H1 (cell line): Measurements from ENCODE around the gene TFB1M. TPM values are rescaled to one million over a fixed set of nuclear protein-coding genes. Genes with fewer than 3 reads are reported as not detected.

Experiments
- CTCF ChIA-PET: fragments of 300-600 bp; sonication (Branson Sonifier 250); formaldehyde crosslinking; loops from one replicate; lab custom pipeline; 2021; ENCODE audit not compliant: partially characterized antibody; lab: Charles Lee
- POLR2A ChIA-PET: fragments of 300-600 bp; sonication (Branson Sonifier 250); formaldehyde crosslinking; loops from one replicate; lab custom pipeline; 2021; ENCODE audit warnings: inconsistent platforms; ENCODE audit not compliant: partially characterized antibody; lab: Charles Lee
- DNase-seq, 2 experiments: peaks; one replicate each; pipeline versions ENCODE4 v3.0.0 to v3.0.0-alpha.2; 2010 to 2022; ENCODE audit warnings: low spot score in 2 of 2, low read depth in 1 of 2, mixed read lengths in 1 of 2
- FAIRE-seq: peaks from 2 replicates; lab custom pipeline; 2011; peaks lifted over from hg19 to GRCh38; lab: Jason Lieb, UNC
- H2AFZ ChIP-seq: 2 replicates; pipeline ENCODE4 v1.8.1; 2012; ENCODE audit warnings: low read length, inconsistent platforms
- H2AK5ac ChIP-seq: 2 replicates; pipeline ENCODE4 v1.6.1; 2013; ENCODE audit warnings: low read depth, low read length
- H2BK120ac ChIP-seq: replicated peaks from 2 replicates; pipeline ENCODE3; 2013; ENCODE audit warnings: low read depth, low read length, inconsistent platforms
- H2BK12ac ChIP-seq: 2 replicates; pipeline ENCODE4 v1.6.1; 2013; ENCODE audit warnings: low read depth, low read length
- H2BK15ac ChIP-seq: 2 replicates; pipeline ENCODE4 v1.6.1; 2013; ENCODE audit warnings: low read length
- H2BK20ac ChIP-seq: 2 replicates; pipeline ENCODE4 v1.6.1; 2013; ENCODE audit warnings: low read length
- H2BK5ac ChIP-seq: 2 replicates; pipeline ENCODE4 v1.6.1; 2013; ENCODE audit warnings: low read depth, low read length
- H3K14ac ChIP-seq: 2 replicates; pipeline ENCODE4 v1.6.1; 2013; ENCODE audit warnings: inconsistent platforms; ENCODE audit not compliant: insufficient read length
- H3K18ac ChIP-seq: 2 replicates; pipeline ENCODE4 v1.6.1; 2013; ENCODE audit warnings: low read length; ENCODE audit errors: extremely low read depth
- H3K23ac ChIP-seq: 2 replicates; pipeline ENCODE4 v1.6.1; 2013; ENCODE audit warnings: inconsistent platforms; ENCODE audit not compliant: insufficient read length
- H3K23me2 ChIP-seq: 2 replicates; pipeline ENCODE4 v1.6.1; 2013; ENCODE audit warnings: low read depth, low read length
- H3K27ac ChIP-seq: 2 replicates; pipeline ENCODE4 v1.6.1; 2011; ENCODE audit warnings: low read depth, low read length, inconsistent platforms
- H3K27me3 ChIP-seq, 4 experiments: replicated peaks in 1 of 4; 1 replicate in 1 of 4; 2 replicates in 3 of 4; pipeline versions ENCODE4 v1.6.1 to v1.8.1; 2011 to 2013; ENCODE audit warnings: low read length in 3 of 4, mild to moderate bottlenecking in 3 of 4, inconsistent platforms in 2 of 4, mixed read lengths in 2 of 4, moderate library complexity in 1 of 4; ENCODE audit not compliant: control insufficient read depth in 3 of 4, insufficient read depth in 3 of 4; ENCODE audit errors: extremely low read depth in 1 of 4
- H3K36me3 ChIP-seq, 4 experiments: 2 replicates each; pipeline versions ENCODE4 v1.6.1 to v1.8.1; 2011 to 2013; ENCODE audit warnings: mild to moderate bottlenecking in 4 of 4, low read length in 3 of 4, moderate library complexity in 2 of 4, control low read depth in 1 of 4, inconsistent platforms in 1 of 4; ENCODE audit not compliant: insufficient read depth in 4 of 4, control insufficient read depth in 2 of 4
- H3K4ac ChIP-seq: replicated peaks from 2 replicates; pipeline ENCODE3; 2013; ENCODE audit warnings: low read length, low read depth, mixed read lengths, inconsistent platforms; ENCODE audit not compliant: insufficient read length
- H3K4me1 ChIP-seq, 4 experiments: replicated peaks in 1 of 4; 1 replicate in 1 of 4; 2 replicates in 3 of 4; pipeline versions ENCODE4 v1.6.1 to v1.8.1; 2011 to 2013; ENCODE audit warnings: low read length in 3 of 4, inconsistent platforms in 2 of 4, mixed read lengths in 1 of 4; ENCODE audit not compliant: insufficient read depth in 4 of 4, control insufficient read depth in 3 of 4
- H3K4me2 ChIP-seq, 2 experiments: 2 replicates each; pipeline versions ENCODE4 v1.6.1 to v1.8.1; 2011 to 2013; ENCODE audit warnings: low read depth in 2 of 2, low read length in 2 of 2, control low read depth in 1 of 2, inconsistent platforms in 1 of 2, mild to moderate bottlenecking in 1 of 2; ENCODE audit not compliant: insufficient read depth in 1 of 2
- H3K4me3 ChIP-seq, 4 experiments: fragments of 200-600, 300-600 bp in 1 of 4; sonication (generic), shearing (Covaris generic), sonication (Bioruptor Twin) in 1 of 4; 2 replicates each; pipeline versions ENCODE4 v1.5.1 to v1.8.1; 2011 to 2016; ENCODE audit warnings: low read length in 4 of 4, low read depth in 3 of 4, control low read depth in 2 of 4, inconsistent platforms in 2 of 4, mild to moderate bottlenecking in 2 of 4, mixed read lengths in 1 of 4, moderate library complexity in 1 of 4; ENCODE audit not compliant: insufficient read depth in 2 of 4; ENCODE audit errors: extremely low read depth in 1 of 4
- H3K56ac ChIP-seq: replicated peaks from 2 replicates; pipeline ENCODE3; 2013; ENCODE audit warnings: low read depth, mild to moderate bottlenecking, mixed read lengths, low read length, inconsistent platforms; ENCODE audit not compliant: insufficient read length
- H3K79me1 ChIP-seq: 2 replicates; pipeline ENCODE4 v1.6.1; 2013; ENCODE audit warnings: low read depth, low read length, control low read depth
- H3K79me2 ChIP-seq, 2 experiments: 2 replicates each; pipeline versions ENCODE4 v1.6.1 to v1.8.1; 2012 to 2013; ENCODE audit warnings: low read length in 2 of 2, mild to moderate bottlenecking in 2 of 2, inconsistent platforms in 1 of 2; ENCODE audit not compliant: insufficient read depth in 2 of 2, control insufficient read depth in 1 of 2
- H3K9ac ChIP-seq, 4 experiments: replicated peaks in 1 of 4; 1 replicate in 1 of 4; 2 replicates in 3 of 4; pipeline versions ENCODE4 v1.6.1 to v1.8.1; 2011 to 2013; ENCODE audit warnings: low read depth in 3 of 4, low read length in 3 of 4, control low read depth in 2 of 4, mild to moderate bottlenecking in 2 of 4, moderate library complexity in 2 of 4, inconsistent platforms in 1 of 4; ENCODE audit errors: extremely low read depth in 1 of 4
- H3K9me3 ChIP-seq, 2 experiments: 2 replicates each; pipeline versions ENCODE4 v1.6.1 to v1.8.1; 2012 to 2013; ENCODE audit warnings: mild to moderate bottlenecking in 2 of 2, moderate library complexity in 2 of 2, control low read depth in 1 of 2, inconsistent platforms in 1 of 2, low read depth in 1 of 2, low read length in 1 of 2, mixed read lengths in 1 of 2; ENCODE audit not compliant: insufficient read depth in 2 of 2
- H4K20me1 ChIP-seq, 2 experiments: replicated peaks in 1 of 2; 2 replicates each; pipeline versions ENCODE3 to v1.8.1; 2011 to 2013; ENCODE audit warnings: inconsistent platforms in 2 of 2, low read length in 2 of 2, mild to moderate bottlenecking in 1 of 2; ENCODE audit not compliant: insufficient read depth in 2 of 2, control insufficient read depth in 1 of 2
- H4K5ac ChIP-seq: 2 replicates; pipeline ENCODE4 v1.6.1; 2013; ENCODE audit warnings: low read length, low read depth, mixed read lengths, inconsistent platforms; ENCODE audit not compliant: insufficient read length
- H4K8ac ChIP-seq: 2 replicates; pipeline ENCODE4 v1.8.0; 2013; ENCODE audit warnings: mild to moderate bottlenecking, moderate library complexity, low read length, inconsistent platforms; ENCODE audit not compliant: insufficient read depth; ENCODE audit errors: extremely low read depth
- H4K91ac ChIP-seq: replicated peaks from 2 replicates; pipeline ENCODE3; 2013; ENCODE audit warnings: low read length, mixed read lengths, inconsistent platforms; ENCODE audit not compliant: insufficient read length
- BCL11A ChIP-seq, 2 experiments: IDR thresholded peaks; one replicate each; pipeline ENCODE4 v1.6.1; 2011; ENCODE audit warnings: low read depth in 2 of 2, low read length in 2 of 2, mild to moderate bottlenecking in 2 of 2
- CBX5 ChIP-seq: fragments of 300-800, 300-1000 bp; sonication (generic); IDR thresholded peaks from 2 replicates; pipeline ENCODE4 v1.7.1; 2016; ENCODE audit warnings: antibody characterized with exemption, low read length, low read depth
- EGR1 ChIP-seq: IDR thresholded peaks from 2 replicates; pipeline ENCODE4 v1.6.1; 2011; ENCODE audit warnings: low read depth, low read length, borderline replicate concordance
- HDAC2 ChIP-seq, 2 experiments: fragments of 300-600 bp in 1 of 2; sonication (generic) in 1 of 2; IDR thresholded peaks; 2 replicates each; pipeline ENCODE4 v1.6.1; 2011 to 2012; ENCODE audit warnings: low read depth in 2 of 2, low read length in 2 of 2, mild to moderate bottlenecking in 2 of 2, moderate library complexity in 2 of 2, borderline replicate concordance in 1 of 2, inconsistent platforms in 1 of 2
- POU5F1 ChIP-seq: IDR thresholded peaks from 2 replicates; pipeline ENCODE4 v1.6.1; 2011; ENCODE audit warnings: low read depth, mild to moderate bottlenecking, low read length, moderate library complexity
- RFX5 ChIP-seq: IDR thresholded peaks from 2 replicates; pipeline ENCODE4 v1.6.1; 2011; ENCODE audit warnings: low read depth, low read length, improper control_type of control experiment, borderline replicate concordance
- SIN3A ChIP-seq, 2 experiments: IDR thresholded peaks in 1 of 2; conservative IDR thresholded peaks in 1 of 2; 2 replicates each; pipeline ENCODE4 v1.6.1; 2011 to 2012; ENCODE audit warnings: low read length in 2 of 2, improper control_type of control experiment in 1 of 2, low read depth in 1 of 2, mild to moderate bottlenecking in 1 of 2
- SIX5 ChIP-seq: IDR thresholded peaks from 2 replicates; pipeline ENCODE4 v1.6.1; 2011; ENCODE audit warnings: mild to moderate bottlenecking, low read depth, low read length
- TAF7 ChIP-seq: optimal IDR thresholded peaks from 2 replicates; pipeline ENCODE3; 2011; ENCODE audit warnings: low read depth, mild to moderate bottlenecking, inconsistent platforms, low read length, moderate library complexity, borderline replicate concordance
- WGBS, 2 experiments: shearing (Covaris generic) in 1 of 2; methylation state at CpG; one replicate each; pipeline versions ENCODE4 v1.1.6 to v1.1.7; 2013 to 2015; ENCODE audit warnings: low lambda C conversion rate in 2 of 2, mixed read lengths in 2 of 2, inconsistent platforms in 1 of 2, low coverage in 1 of 2, missing lambda C conversion rate in 1 of 2; ENCODE audit not compliant: insufficient replicate concordance in 2 of 2, insufficient coverage in 1 of 2, insufficient read length in 1 of 2; ENCODE audit errors: extremely low coverage in 1 of 2, missing lambda C conversion rate in 1 of 2; 5-methylcytosine and 5-hydroxymethylcytosine counted together
- polyA plus RNA-seq, 7 experiments: library from polyadenylated mRNA; depleted of rRNA in 3 of 7; stranded (reverse) in 5 of 7; unstranded in 2 of 7; fragments of >200 nt in 5 of 7; fragments of 200-250 nt in 2 of 7; gene quantifications; 1 replicate in 5 of 7; 2 replicates in 1 of 7; 4 replicates in 1 of 7; pipeline versions ENCODE4 v1.2.1 to v1.2.3, GENCODE V29; 2011 to 2013; ENCODE audit warnings: missing spikeins in 2 of 7, mixed read lengths in 2 of 7
- total RNA-seq: library from RNA; stranded (reverse); fragmentation: NEBNext Ultra II Directional; extraction: Animal tissue kit (Norgen Biotek cat#: 25700); gene quantifications from 2 replicates; pipeline ENCODE4 v1.2.1, GENCODE V29; 2021
- TF ChIP-seq, protein P1 (sequence below): IDR thresholded peaks from 2 replicates; pipeline ENCODE4 v1.6.1; 2012; ENCODE audit warnings: low read length, inconsistent platforms
- TF ChIP-seq, protein P2 (sequence below): IDR thresholded peaks from 2 replicates; pipeline ENCODE4 v1.6.1; 2011; ENCODE audit warnings: low read depth, mild to moderate bottlenecking, low read length; ENCODE audit not compliant: insufficient read depth

The TFB1M gene
- total and polyA plus RNA-seq, 2 of the 8 experiments (the other 6 are each of a cell fraction or from before 2014, with no cell fraction given) = 28.2 to 49.4 TPM

DNA sequence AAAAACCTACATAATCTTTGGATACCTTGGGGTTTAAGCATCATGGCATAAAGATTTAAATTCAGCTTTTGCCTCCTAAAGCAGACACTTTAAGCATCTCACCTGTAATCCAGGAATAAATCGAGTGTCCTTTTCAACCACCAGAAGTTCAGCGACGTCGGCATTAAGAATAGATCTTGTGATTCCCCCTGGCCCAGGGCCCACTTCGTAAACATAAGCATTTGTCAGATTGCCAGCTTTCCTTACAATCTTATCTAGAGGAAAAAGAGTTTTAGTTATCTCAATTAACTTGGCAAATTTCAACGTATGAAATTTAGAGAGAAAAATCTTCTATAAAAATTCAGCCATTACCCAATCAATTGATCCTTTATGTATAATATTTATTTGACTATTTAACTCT lies 3.2 kb downstream of the TFB1M start:
- H2BK15ac ChIP-seq = no peak overlapping the region
- ChIA-PET POLR2A (no interaction called here), CTCF (interaction anchor here (0.9 to 1.0 kb wide), 2 partner anchors 10 to 29 kb away, joined by 3 read pairs; no protein-coding TSS in a partner anchor)
- H3K14ac ChIP-seq = no peak overlapping the region
- no peak overlapping the region for H2AFZ ChIP-seq
- WGBS, 2 experiments = 87% methylated on average over 6 of the region's 6 CpGs; no CpG with 5 or more reads in 1 of the 2 experiments
- no peaks in the 10 kb centered on the region for H3K4me1 ChIP-seq
- no peak overlapping the region for H2BK120ac ChIP-seq
- H3K79me1 ChIP-seq = no peaks in the 10 kb centered on the region; the same call in 1 of the 2 replicates
- H2BK5ac ChIP-seq = no peak overlapping the region
- H3K9me3 ChIP-seq = no peaks in the 10 kb centered on the region
- H2AK5ac ChIP-seq = no peak overlapping the region
- H3K27ac ChIP-seq = no peak overlapping the region
- no peak overlapping the region for H4K91ac ChIP-seq
- no peak overlapping the region for H4K8ac ChIP-seq
- no peak overlapping the region for H3K18ac ChIP-seq
- no peak for DNase-seq
- H3K23me2 ChIP-seq = peaks cover 6% of the 10 kb centered on the region
- no peak overlapping the region for H3K4ac ChIP-seq
- peaks cover 1 to 2% of the 10 kb centered on the region in 2 experiments for H4K20me1 ChIP-seq
- no peak for FAIRE-seq
- no peak overlapping the region for H3K4me2 ChIP-seq
- H3K36me3 ChIP-seq = peaks cover 5 to 60% (median 21%) of the 10 kb centered on the region in 4 experiments; a peak in 7 of 8 replicates
- no peak overlapping the region for H4K5ac ChIP-seq
- no peak overlapping the region for H2BK12ac ChIP-seq
- H3K79me2 ChIP-seq = peaks cover 0 to 30% of the 10 kb centered on the region in 2 experiments; a peak in 2 of 4 replicates
- no peak overlapping the region for H3K9ac ChIP-seq
- H2BK20ac ChIP-seq = no peak overlapping the region
- no peak overlapping the region for H3K56ac ChIP-seq
- no peaks in the 10 kb centered on the region for H3K27me3 ChIP-seq
- H3K4me3 ChIP-seq = no peak overlapping the region
- no peak overlapping the region for H3K23ac ChIP-seq
- TF ChIP-seq RFX5 = no peak
- no peak for TF ChIP-seq CBX5
- TF ChIP-seq, protein P1, sequence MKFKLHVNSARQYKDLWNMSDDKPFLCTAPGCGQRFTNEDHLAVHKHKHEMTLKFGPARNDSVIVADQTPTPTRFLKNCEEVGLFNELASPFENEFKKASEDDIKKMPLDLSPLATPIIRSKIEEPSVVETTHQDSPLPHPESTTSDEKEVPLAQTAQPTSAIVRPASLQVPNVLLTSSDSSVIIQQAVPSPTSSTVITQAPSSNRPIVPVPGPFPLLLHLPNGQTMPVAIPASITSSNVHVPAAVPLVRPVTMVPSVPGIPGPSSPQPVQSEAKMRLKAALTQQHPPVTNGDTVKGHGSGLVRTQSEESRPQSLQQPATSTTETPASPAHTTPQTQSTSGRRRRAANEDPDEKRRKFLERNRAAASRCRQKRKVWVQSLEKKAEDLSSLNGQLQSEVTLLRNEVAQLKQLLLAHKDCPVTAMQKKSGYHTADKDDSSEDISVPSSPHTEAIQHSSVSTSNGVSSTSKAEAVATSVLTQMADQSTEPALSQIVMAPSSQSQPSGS = no peak
- TF ChIP-seq POU5F1 = no peak
- TF ChIP-seq TAF7 = no peak
- no peak for TF ChIP-seq EGR1
- TF ChIP-seq, protein P2, sequence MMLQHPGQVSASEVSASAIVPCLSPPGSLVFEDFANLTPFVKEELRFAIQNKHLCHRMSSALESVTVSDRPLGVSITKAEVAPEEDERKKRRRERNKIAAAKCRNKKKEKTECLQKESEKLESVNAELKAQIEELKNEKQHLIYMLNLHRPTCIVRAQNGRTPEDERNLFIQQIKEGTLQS = no peak
- no peak for TF ChIP-seq SIX5
- TF ChIP-seq BCL11A (IDR thresholded peaks at IDR 0.05; ENCODE audit: low read depth in 2 of 2, low read length in 2 of 2) = no peak
- TF ChIP-seq HDAC2 (IDR thresholded peaks at IDR 0.05; ENCODE audit: borderline replicate concordance in 1 of 2, low read depth in 2 of 2, low read length in 2 of 2) = no peak
- TF ChIP-seq SIN3A (conservative IDR thresholded peaks at IDR 0.05 in 1 of 2, IDR thresholded peaks at IDR 0.05 in 1 of 2; ENCODE audit: low read depth in 1 of 2, low read length in 2 of 2) = no peak
